Left lung (tissue), 10 donors: ENCODE results near the gene METTL25B. TPM values are rescaled to one million over a fixed set of nuclear protein-coding genes. Genes with fewer than 3 reads are reported as not detected.

Experiments
- ATAC-seq: fragments of 200-7000 bp; cut with Tn5 transposase; one replicate; pipeline ENCODE4 v1.9.1; 2020; ENCODE audit warnings: moderate library complexity
- DNase-seq, 4 donors: peaks; one replicate each; pipeline ENCODE4 v3.0.0-alpha.2; 2013 to 2020
- H3K27ac ChIP-seq, 2 donors: fragments of 200-600 bp; sonication (generic) in 1 of 2; one replicate each; pipeline versions ENCODE4 v1.5.0 to v1.8.0; 2020 to 2021
- H3K27me3 ChIP-seq, 2 donors: fragments of 200-600 bp; sonication (generic) in 1 of 2; one replicate each; pipeline versions ENCODE4 v1.5.0 to v1.8.0; 2020 to 2021
- H3K36me3 ChIP-seq, 2 donors: fragments of 200-600 bp; sonication (generic) in 1 of 2; one replicate each; pipeline versions ENCODE4 v1.5.0 to v1.8.0; 2020 to 2021
- H3K4me1 ChIP-seq, 2 donors: fragments of 200-600 bp; one replicate each; pipeline ENCODE4 v1.8.0; 2021
- H3K4me3 ChIP-seq, 2 donors: fragments of 200-600 bp; sonication (generic) in 1 of 2; one replicate each; pipeline versions ENCODE4 v1.5.0 to v1.8.0; 2020 to 2021; ENCODE audit warnings: mild to moderate bottlenecking in 1 of 2
- H3K9me3 ChIP-seq, 2 donors: fragments of 200-600 bp; sonication (generic) in 1 of 2; one replicate each; pipeline versions ENCODE4 v1.5.0 to v1.8.0; 2020 to 2021
- intact Hi-C, 2 donors: fragments of 100-400 bp; cut with DNase I; formaldehyde crosslinking; loops; one replicate each; pipeline versions ENCODE4 v1.11.2 to v1.14.2; 2022
- polyA plus RNA-seq, 6 donors: library from polyadenylated mRNA; unstranded; fragments of 120-200 nt; gene quantifications; one replicate each; pipeline ENCODE4 v1.2.1, GENCODE V29; 2013; ENCODE audit not compliant: insufficient read length in 6 of 6
- total RNA-seq, 2 donors: library from RNA; stranded (reverse); fragmentation: NEBNext Ultra II Directional; extraction: Animal tissue kit (Norgen Biotek cat#: 25700); gene quantifications; one replicate each; pipeline ENCODE4 v1.2.1, GENCODE V29; 2021
- TF ChIP-seq, protein P1 (sequence below), 2 donors: fragments of 200-600 bp; sonication (generic) in 1 of 2; IDR thresholded peaks; one replicate each; pipeline versions ENCODE4 v1.5.0 to v1.8.0; 2021; ENCODE audit warnings: antibody characterized with exemption in 2 of 2
- donor health status: DM: no; HTN: yes; CAD: no.
- donor health status: DM: no; HTN: no; CAD: no.

Gene METTL25B
- total and polyA plus RNA-seq, 8 donors = 30.6 to 41.7 (median 35.5) TPM

DNA sequence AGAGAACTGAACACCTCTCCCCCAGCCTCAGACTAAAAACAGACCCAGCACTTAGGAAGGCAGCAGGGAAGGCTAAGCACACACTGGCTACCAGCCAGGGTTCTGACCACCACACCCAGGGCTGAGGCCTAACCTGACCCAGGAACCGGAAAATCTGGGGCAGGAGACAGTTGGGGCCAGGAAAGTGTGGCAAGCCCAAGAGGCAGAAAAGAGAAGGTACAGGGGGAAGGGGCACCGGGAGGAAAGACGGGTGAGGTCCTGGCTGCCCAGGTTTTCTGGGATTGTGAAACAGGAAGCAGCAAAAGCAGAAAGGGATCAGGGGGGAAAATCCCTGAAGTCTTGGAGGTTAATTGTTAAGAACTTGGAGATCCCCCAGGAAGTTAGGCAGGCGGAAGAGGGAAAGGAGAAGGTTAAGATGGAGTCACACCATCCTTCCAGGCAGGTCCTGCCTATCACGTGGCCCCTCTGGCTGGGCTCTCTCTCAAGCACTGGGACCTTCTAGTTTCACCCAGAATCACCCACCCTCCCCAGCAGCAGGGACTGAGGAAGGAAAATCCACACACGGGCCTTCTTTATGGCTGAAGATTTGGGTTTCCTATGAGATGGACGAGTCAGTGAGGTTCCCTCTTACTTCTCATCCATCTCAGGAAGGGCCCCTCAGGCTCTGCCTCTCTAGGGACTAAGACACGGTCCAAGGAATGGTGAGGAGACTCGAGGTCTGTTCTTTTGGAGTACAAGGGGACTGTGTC lies 20.6 kb downstream of the METTL25B start:
- TF ChIP-seq, protein P1, sequence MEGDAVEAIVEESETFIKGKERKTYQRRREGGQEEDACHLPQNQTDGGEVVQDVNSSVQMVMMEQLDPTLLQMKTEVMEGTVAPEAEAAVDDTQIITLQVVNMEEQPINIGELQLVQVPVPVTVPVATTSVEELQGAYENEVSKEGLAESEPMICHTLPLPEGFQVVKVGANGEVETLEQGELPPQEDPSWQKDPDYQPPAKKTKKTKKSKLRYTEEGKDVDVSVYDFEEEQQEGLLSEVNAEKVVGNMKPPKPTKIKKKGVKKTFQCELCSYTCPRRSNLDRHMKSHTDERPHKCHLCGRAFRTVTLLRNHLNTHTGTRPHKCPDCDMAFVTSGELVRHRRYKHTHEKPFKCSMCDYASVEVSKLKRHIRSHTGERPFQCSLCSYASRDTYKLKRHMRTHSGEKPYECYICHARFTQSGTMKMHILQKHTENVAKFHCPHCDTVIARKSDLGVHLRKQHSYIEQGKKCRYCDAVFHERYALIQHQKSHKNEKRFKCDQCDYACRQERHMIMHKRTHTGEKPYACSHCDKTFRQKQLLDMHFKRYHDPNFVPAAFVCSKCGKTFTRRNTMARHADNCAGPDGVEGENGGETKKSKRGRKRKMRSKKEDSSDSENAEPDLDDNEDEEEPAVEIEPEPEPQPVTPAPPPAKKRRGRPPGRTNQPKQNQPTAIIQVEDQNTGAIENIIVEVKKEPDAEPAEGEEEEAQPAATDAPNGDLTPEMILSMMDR (IDR thresholded peaks at IDR 0.05) = no peak
- DNase-seq = peak in 2 of 4 donors; percentile 55 to 78
- peak overlapping the region; percentile 98 for H3K27ac ChIP-seq
- no peaks in the 10 kb centered on the region for H3K27me3 ChIP-seq
- intact Hi-C loops = no loop called here
- peaks cover 44 to 77% of the 10 kb centered on the region in 2 donors for H3K4me1 ChIP-seq
- H3K9me3 ChIP-seq = no peaks in the 10 kb centered on the region
- H3K4me3 ChIP-seq = peak overlapping the region; percentile 63 to 97
- H3K36me3 ChIP-seq = peaks cover 0 to 17% of the 10 kb centered on the region in 2 donors
- peak; percentile 0 for ATAC-seq

DNA sequence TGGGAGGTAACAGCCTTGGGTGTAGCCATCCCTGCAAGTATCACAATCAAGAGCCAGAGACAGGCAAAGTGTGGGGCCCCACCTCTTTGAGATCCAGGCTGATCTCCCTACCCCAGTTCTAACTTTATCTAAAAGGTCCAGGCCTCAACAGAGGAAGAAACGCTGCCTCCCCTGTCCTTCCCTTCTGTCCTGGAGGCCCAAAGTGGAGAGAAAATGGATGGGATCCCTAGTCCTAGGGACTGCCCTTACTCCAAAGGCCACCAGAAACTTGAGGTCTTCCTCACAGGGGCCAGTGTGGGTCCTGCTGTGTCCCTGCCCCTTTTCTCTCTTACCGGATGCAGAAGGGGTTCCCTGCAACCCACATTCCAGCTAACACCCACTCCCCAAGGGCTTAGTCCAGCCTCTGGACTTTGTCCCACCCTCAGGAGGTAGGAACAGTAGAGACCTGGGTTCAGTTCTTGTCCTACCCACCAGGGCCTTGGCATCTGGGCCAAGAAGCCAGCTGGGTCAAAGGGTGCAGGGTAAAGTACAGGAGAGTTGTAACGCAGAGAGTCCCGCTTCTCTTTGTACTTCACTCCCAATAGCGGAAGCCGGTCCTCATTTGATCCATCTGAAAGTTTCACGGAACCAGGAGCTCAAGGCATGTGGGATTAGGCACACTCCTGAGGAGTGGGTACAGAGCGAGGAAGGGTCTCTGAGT lies 21.3 kb downstream of the METTL25B start:
- Histone ChIP-seq H3K27ac (peak overlapping the region; percentile 98), H3K36me3 (peaks cover 0 to 10% of the 10 kb centered on the region in 2 donors), H3K4me1 (peaks cover 44 to 76% of the 10 kb centered on the region in 2 donors), H3K4me3 (peak overlapping the region; percentile 63 to 97), H3K27me3 (no peaks in the 10 kb centered on the region), H3K9me3 (no peaks in the 10 kb centered on the region)
- DNase-seq (no peak), ATAC-seq (no peak)
- intact Hi-C loops = no loop called here
- TF ChIP-seq, protein P1 (IDR thresholded peaks at IDR 0.05) = no peak

DNA sequence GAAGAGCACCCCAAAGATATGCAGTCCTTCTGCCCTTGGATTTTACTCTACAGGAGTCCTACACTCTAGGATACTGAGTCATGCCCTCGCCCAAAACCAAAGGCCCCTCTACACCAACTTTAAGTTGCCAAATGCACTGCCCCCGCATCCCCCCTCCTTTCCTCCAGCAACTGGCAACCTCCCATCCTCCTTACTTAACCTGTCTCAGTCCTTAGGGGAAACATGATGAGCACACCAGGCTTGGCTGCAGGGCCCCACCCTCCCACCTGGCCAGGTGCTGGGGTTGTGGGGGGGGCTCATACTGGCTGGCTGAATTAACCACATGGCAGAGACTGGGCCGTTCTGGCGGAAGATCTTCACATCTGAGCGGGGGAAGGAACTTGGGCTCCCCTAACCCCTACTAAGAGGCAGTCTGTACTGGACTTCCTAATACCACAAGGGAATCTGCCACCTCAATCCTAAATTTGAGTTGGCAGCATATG lies 22.0 kb downstream of the METTL25B start:
- intact Hi-C loops = no loop called here
- Histone ChIP-seq H3K4me3 (peak overlapping the region; percentile 63 to 97), H3K27ac (peak overlapping the region; percentile 98), H3K36me3 (peaks cover 0 to 3% of the 10 kb centered on the region in 2 donors), H3K9me3 (no peaks in the 10 kb centered on the region), H3K27me3 (no peaks in the 10 kb centered on the region), H3K4me1 (peaks cover 44 to 70% of the 10 kb centered on the region in 2 donors)
- ATAC-seq = peak; percentile 13
- TF ChIP-seq, protein P1 (IDR thresholded peaks at IDR 0.05) = no peak
- DNase-seq = peak in 2 of 4 donors; percentile 67 to 80

DNA sequence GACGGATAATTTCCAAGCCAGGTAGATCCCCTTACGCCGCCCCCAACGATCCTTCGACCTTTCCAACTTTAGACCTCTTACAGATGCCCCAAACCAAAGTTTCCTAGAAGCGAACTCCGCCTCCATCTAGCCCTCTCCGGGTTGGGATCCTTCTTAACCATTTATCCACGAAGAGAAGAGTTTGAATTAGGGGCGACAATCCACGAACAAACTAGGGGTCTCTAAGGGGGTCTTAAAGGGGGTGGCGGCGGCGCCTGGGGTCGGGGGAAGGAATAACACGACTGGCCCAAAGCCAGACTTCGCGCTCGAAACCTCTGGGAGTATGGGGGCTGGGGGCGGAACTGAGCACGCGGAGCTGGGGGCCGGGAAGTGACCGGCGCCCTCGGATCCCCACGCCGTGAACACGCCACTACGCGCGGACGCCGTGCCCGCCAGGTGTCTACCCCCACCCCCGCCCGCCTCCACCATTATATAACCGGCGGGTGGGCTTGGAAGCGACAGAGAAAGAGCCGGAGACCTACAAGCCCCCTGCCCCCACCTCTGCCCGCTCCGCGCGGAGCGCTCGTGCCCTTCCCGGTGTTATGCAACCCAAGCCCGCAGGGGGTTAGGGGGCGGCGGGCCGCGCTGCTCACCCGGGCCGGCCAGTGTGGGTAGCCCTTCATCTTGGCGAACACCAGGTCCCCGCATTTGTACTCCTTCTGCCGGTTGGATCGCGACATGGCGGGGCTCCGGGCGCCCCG lies 22.6 kb downstream of the METTL25B start:
- intact Hi-C loops = no loop called here
- ATAC-seq (peak; percentile 2), DNase-seq (peak in 2 of 4 donors; percentile 62 to 91)
- TF ChIP-seq, protein P1 (IDR thresholded peaks at IDR 0.05) = no peak
- peaks cover 42 to 63% of the 10 kb centered on the region in 2 donors for H3K4me1 ChIP-seq
- peak overlapping the region; percentile 98 for H3K27ac ChIP-seq
- H3K9me3 ChIP-seq = no peaks in the 10 kb centered on the region
- peak overlapping the region; percentile 63 to 97 for H3K4me3 ChIP-seq
- no peaks in the 10 kb centered on the region for H3K36me3 ChIP-seq
- no peaks in the 10 kb centered on the region for H3K27me3 ChIP-seq
